Kidney epithelial cell (primary cell): ENCODE data around the gene ARF6. TPM values are rescaled to one million over a fixed set of nuclear protein-coding genes. Genes with fewer than 3 reads are reported as not detected.

ENCODE experiments used
- DNase-seq: peaks from one replicate; pipeline ENCODE4 v3.0.0-alpha.2; 2010; ENCODE audit warnings: low read depth
- H3K27me3 ChIP-seq: 2 replicates; pipeline ENCODE4 v1.6.0; 2011; ENCODE audit warnings: low read length; ENCODE audit not compliant: control insufficient read depth, insufficient read depth
- H3K36me3 ChIP-seq: 2 replicates; pipeline ENCODE4 v1.5.1; 2011; ENCODE audit warnings: low read length; ENCODE audit not compliant: control insufficient read depth, insufficient read depth
- H3K4me3 ChIP-seq: 2 replicates; pipeline ENCODE4 v1.5.1; 2011; ENCODE audit warnings: low read depth, mild to moderate bottlenecking, control low read depth, low read length
- CTCF ChIP-seq: IDR thresholded peaks from 2 replicates; pipeline ENCODE4 v1.5.1; 2011; ENCODE audit warnings: mild to moderate bottlenecking, moderate library complexity, low read length, control low read depth, inconsistent platforms; ENCODE audit not compliant: insufficient read depth, poor library complexity, severe bottlenecking
- total RNA-seq: library from RNA; depleted of rRNA; stranded (reverse); fragments of >200 nt; gene quantifications from 2 replicates; pipeline ENCODE4 v1.2.3, GENCODE V29; 2015

Gene ARF6
- total RNA-seq, 1 donor from 2014 or later: 76.3 TPM

DNA sequence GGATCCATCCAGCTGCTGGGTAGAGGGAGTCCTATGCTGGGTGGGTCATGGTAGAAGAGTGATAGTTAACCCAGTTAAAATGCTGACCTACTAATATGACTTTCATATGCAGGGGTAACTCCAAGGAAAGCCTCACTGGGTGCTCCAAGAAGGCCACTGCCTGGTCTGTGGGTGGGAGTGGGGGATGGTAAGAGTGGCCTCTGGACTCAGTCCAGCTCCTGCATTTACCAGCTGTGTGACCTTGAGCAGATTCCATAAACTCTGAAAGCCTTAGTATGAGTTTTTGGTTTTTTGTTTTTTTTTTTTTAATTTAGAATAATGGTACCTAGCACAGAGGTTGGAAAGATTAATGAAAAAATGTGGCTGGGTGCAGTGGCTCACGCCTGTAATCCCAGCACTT, 51.6 kb downstream of the ARF6 start:
- Histone ChIP-seq H3K4me3 (no peak overlapping the region), H3K27me3 (no peaks in the 10 kb centered on the region), H3K36me3 (no peaks in the 10 kb centered on the region)
- no peak for TF ChIP-seq CTCF
- DNase-seq: no peak

GRCh38 chr14:49945448-49946319, 52.8 kb downstream of the ARF6 start:
- no peak for TF ChIP-seq CTCF
- DNase-seq: no peak
- H3K36me3 ChIP-seq: no peaks in the 10 kb centered on the region
- no peak overlapping the region for H3K4me3 ChIP-seq
- no peaks in the 10 kb centered on the region for H3K27me3 ChIP-seq

Other genes starting within 250 kb of the ARF6 start
- 2.8 and 10.2 TPM in 2 replicates for gene POLE2, start 204.9 kb upstream of the ARF6 start, total RNA-seq
- 0.54 and 1.9 TPM in 2 replicates for gene KLHDC1, start 200.0 kb upstream of the ARF6 start, total RNA-seq
- gene KLHDC2, start 124.9 kb upstream of the ARF6 start, total RNA-seq: 30.8 and 32.6 TPM in 2 replicates
- 34.3 and 61.5 TPM in 2 replicates for gene NEMF, start 40.3 kb upstream of the ARF6 start, total RNA-seq
- 6.3 and 6.6 TPM in 2 replicates for gene VCPKMT, start 223.5 kb downstream of the ARF6 start, total RNA-seq